Measurements from ENCODE around the gene SLC8A3.

Gene SLC8A3

DNA sequence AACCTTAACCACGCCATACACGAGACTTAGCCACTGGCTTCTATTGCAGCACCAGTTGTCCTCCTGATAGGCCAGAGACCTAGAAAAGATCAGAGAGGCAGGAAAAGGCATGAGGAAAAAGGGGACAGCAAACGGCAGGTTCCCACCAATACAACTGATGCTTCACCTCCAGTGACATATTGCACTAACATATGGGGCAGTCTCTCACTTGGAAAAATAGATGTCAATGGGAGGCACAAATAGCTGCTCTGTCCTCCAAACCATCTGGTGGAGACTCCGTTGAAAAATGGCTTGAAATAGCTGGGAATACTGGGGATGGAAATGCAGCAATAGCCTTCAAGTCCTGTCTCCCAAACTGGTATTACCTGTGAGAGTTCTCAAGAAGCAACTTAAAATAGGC is 20.3 kb downstream of the SLC8A3 start:
- Histone ChIP-seq H3K4me2 (ENCODE audit: low read length) (no peak overlapping the region), H3K4ac (ENCODE audit: low read depth, low read length) (no peak overlapping the region), H4K12ac (ENCODE audit: low read depth, low read length) (no peak overlapping the region), H2BK120ac (ENCODE audit: insufficient read depth, low read length, poor library complexity) (no peak overlapping the region), H3K79me1 (ENCODE audit: low read length) (no peaks in the 10 kb centered on the region), H4K8ac (ENCODE audit: low read depth, low read length) (no peak overlapping the region), H4K91ac (ENCODE audit: low read depth, low read length) (no peak overlapping the region), H3K27ac (ENCODE audit: low read depth, low read length) (no peak overlapping the region), H3K36me3 (ENCODE audit: control insufficient read depth in 1 of 2, insufficient read depth in 2 of 2, low read length in 2 of 2) (no peaks in the 10 kb centered on the region), H3K79me2 (ENCODE audit: control insufficient read depth, insufficient read depth, low read length, poor library complexity) (no peaks in the 10 kb centered on the region), H2AFZ (ENCODE audit: insufficient read depth, low read length, poor library complexity) (no peak overlapping the region), H3K23ac (ENCODE audit: low read length) (no peak overlapping the region), H3K18ac (ENCODE audit: low read length) (no peak overlapping the region), H3K27me3 (ENCODE audit: insufficient read depth, low read length) (no peaks in the 10 kb centered on the region), H3K9me3 (ENCODE audit: insufficient read depth, low read depth, low read length) (peaks cover 6% of the 10 kb centered on the region), H3K4me3 (ENCODE audit: low read depth, low read length) (no peak overlapping the region), H2AK5ac (ENCODE audit: low read length) (no peak overlapping the region), H3K14ac (ENCODE audit: low read length) (no peak overlapping the region), H2BK12ac (ENCODE audit: low read length) (no peak overlapping the region), H3K9ac (ENCODE audit: low read length) (no peak overlapping the region), H3K4me1 (ENCODE audit: control insufficient read depth in 1 of 2, insufficient read depth in 2 of 2, low read length in 2 of 2) (no peaks in the 10 kb centered on the region), H2BK5ac (ENCODE audit: low read depth, low read length, poor library complexity) (no peak overlapping the region)
- no CpG with 5 or more reads among the region's 4 CpGs for WGBS (ENCODE audit: extremely low coverage, insufficient coverage, insufficient read length)
- DNase-seq, result no peak

DNA sequence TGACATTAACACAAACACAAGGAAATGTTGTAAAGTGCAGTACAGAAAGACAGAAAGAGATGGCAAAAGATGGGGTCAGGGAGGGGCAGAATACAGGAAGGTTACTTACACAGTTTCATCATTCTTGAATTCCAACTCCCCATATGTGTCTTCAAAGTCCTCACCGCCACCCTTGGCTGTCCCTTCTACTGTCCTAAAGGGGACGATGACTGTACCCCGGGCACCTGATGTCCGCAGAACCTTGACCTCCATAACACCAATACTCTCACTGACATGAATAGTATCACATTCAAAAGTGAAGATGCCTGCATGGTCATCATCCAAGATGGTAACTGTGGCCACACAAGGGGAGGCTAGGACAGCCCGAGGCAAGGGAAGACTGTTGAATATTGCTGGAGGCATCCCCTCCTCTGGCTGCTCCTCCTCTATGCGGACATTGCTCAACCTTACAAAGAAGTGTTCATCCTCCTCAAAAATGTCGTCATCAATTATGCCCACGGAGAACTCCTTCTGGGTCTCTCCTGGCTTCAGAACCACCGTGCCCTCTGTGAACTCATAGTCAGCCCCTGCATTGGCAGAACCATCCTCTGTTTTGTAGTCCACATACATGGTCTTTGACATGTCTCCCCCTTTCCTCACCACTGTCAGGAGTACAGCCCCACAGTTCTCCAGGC is 22.1 kb downstream of the SLC8A3 start:
- H3K79me1 ChIP-seq (ENCODE audit: low read length), result no peaks in the 10 kb centered on the region
- no CpG with 5 or more reads among the region's 9 CpGs for WGBS (ENCODE audit: extremely low coverage, insufficient coverage, insufficient read length)

DNA sequence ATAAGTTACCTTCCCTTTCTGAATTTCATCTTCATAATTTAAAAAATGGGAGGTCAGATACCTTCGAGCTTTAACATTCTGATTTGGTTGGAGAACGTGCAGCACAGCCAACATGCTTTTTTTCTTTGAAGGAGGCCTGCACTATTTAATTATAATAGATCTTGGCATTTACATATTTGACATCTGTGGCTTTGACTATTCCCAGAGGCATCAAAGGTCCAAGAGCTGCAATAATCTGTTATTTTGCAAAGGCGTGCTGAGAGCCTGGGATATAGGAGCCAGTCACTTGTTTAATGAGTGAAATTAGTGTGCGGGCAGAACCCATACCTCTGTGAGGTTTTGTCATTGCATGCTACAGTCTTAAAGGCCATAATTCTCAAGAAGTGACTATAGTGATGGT is 26.4 kb downstream of the SLC8A3 start:
- H2AFZ ChIP-seq (ENCODE audit: insufficient read depth, low read length, poor library complexity), result no peak overlapping the region
- no peak overlapping the region for H3K9ac ChIP-seq (ENCODE audit: low read length)
- no peaks in the 10 kb centered on the region for H3K9me3 ChIP-seq (ENCODE audit: insufficient read depth, low read depth, low read length)
- H3K27me3 ChIP-seq (ENCODE audit: insufficient read depth, low read length), result no peaks in the 10 kb centered on the region
- no peak overlapping the region for H4K8ac ChIP-seq (ENCODE audit: low read depth, low read length)
- H3K4me2 ChIP-seq (ENCODE audit: low read length), result no peak overlapping the region
- H3K79me2 ChIP-seq (ENCODE audit: control insufficient read depth, insufficient read depth, low read length, poor library complexity), result no peaks in the 10 kb centered on the region
- no peak overlapping the region for H3K4ac ChIP-seq (ENCODE audit: low read depth, low read length)
- no peak overlapping the region for H4K12ac ChIP-seq (ENCODE audit: low read depth, low read length)
- no peak overlapping the region for H2AK5ac ChIP-seq (ENCODE audit: low read length)
- H3K4me1 ChIP-seq (ENCODE audit: control insufficient read depth in 1 of 2, insufficient read depth in 2 of 2, low read length in 2 of 2), result no peaks in the 10 kb centered on the region
- H3K23ac ChIP-seq (ENCODE audit: low read length), result no peak overlapping the region
- no peak overlapping the region for H2BK5ac ChIP-seq (ENCODE audit: low read depth, low read length, poor library complexity)
- no peak overlapping the region for H3K18ac ChIP-seq (ENCODE audit: low read length)
- no peak for DNase-seq
- no peak overlapping the region for H4K91ac ChIP-seq (ENCODE audit: low read depth, low read length)
- no peaks in the 10 kb centered on the region for H3K79me1 ChIP-seq (ENCODE audit: low read length)
- H3K4me3 ChIP-seq (ENCODE audit: low read depth, low read length), result no peak overlapping the region
- no CpG with 5 or more reads among the region's 4 CpGs for WGBS (ENCODE audit: extremely low coverage, insufficient coverage, insufficient read length)
- no peak overlapping the region for H2BK120ac ChIP-seq (ENCODE audit: insufficient read depth, low read length, poor library complexity)
- H3K27ac ChIP-seq (ENCODE audit: low read depth, low read length), result no peak overlapping the region
- no peak overlapping the region for H3K14ac ChIP-seq (ENCODE audit: low read length)
- no peak overlapping the region for H2BK12ac ChIP-seq (ENCODE audit: low read length)
- H3K36me3 ChIP-seq (ENCODE audit: control insufficient read depth in 1 of 2, insufficient read depth in 2 of 2, low read length in 2 of 2), result no peaks in the 10 kb centered on the region

More for the DNA sequence above, 22.1 kb downstream of the SLC8A3 start:
- H3K79me2 ChIP-seq (ENCODE audit: control insufficient read depth, insufficient read depth, low read length, poor library complexity), result no peaks in the 10 kb centered on the region
- no peak overlapping the region for H4K8ac ChIP-seq (ENCODE audit: low read depth, low read length)
- H3K9ac ChIP-seq (ENCODE audit: low read length), result no peak overlapping the region
- H2AFZ ChIP-seq (ENCODE audit: insufficient read depth, low read length, poor library complexity), result no peak overlapping the region
- no peak overlapping the region for H2BK120ac ChIP-seq (ENCODE audit: insufficient read depth, low read length, poor library complexity)
- no peak overlapping the region for H2AK5ac ChIP-seq (ENCODE audit: low read length)
- H3K4me2 ChIP-seq (ENCODE audit: low read length), result no peak overlapping the region
- H4K12ac ChIP-seq (ENCODE audit: low read depth, low read length), result no peak overlapping the region
- no peak for DNase-seq
- H3K4me1 ChIP-seq (ENCODE audit: control insufficient read depth in 1 of 2, insufficient read depth in 2 of 2, low read length in 2 of 2), result no peaks in the 10 kb centered on the region
- H3K18ac ChIP-seq (ENCODE audit: low read length), result no peak overlapping the region
- H3K27me3 ChIP-seq (ENCODE audit: insufficient read depth, low read length), result no peaks in the 10 kb centered on the region
- peaks cover 6% of the 10 kb centered on the region for H3K9me3 ChIP-seq (ENCODE audit: insufficient read depth, low read depth, low read length)
- H2BK12ac ChIP-seq (ENCODE audit: low read length), result no peak overlapping the region
- no peaks in the 10 kb centered on the region for H3K36me3 ChIP-seq (ENCODE audit: control insufficient read depth in 1 of 2, insufficient read depth in 2 of 2, low read length in 2 of 2)
- no peak overlapping the region for H4K91ac ChIP-seq (ENCODE audit: low read depth, low read length)
- no peak overlapping the region for H3K23ac ChIP-seq (ENCODE audit: low read length)
- no peak overlapping the region for H3K27ac ChIP-seq (ENCODE audit: low read depth, low read length)
- no peak overlapping the region for H3K4ac ChIP-seq (ENCODE audit: low read depth, low read length)
- no peak overlapping the region for H3K14ac ChIP-seq (ENCODE audit: low read length)
- H3K4me3 ChIP-seq (ENCODE audit: low read depth, low read length), result no peak overlapping the region
- no peak overlapping the region for H2BK5ac ChIP-seq (ENCODE audit: low read depth, low read length, poor library complexity)

DNA sequence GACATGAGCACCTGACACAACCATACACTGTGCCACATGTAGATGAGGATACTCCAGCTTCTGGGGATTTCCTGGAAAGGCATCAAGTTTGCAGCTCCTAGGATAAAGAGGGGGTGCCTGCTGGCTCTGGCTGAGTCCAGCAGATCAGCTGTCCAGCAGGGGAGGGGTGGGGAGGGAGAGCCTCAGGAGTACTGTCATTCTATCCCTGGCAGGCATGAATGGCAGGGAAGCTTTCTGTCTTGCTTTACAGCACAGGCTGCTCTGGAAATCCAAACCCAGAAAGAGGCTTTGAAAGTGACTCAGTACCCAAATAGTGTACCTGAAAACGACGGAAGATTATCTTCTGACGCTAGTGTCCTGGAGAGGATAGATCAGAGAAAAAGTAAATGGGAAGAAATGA is 32.2 kb downstream of the SLC8A3 start:
- no peak overlapping the region for H3K4me3 ChIP-seq (ENCODE audit: low read depth, low read length)
- no peak overlapping the region for H4K91ac ChIP-seq (ENCODE audit: low read depth, low read length)
- no peaks in the 10 kb centered on the region for H3K4me1 ChIP-seq (ENCODE audit: control insufficient read depth in 1 of 2, insufficient read depth in 2 of 2, low read length in 2 of 2)
- H3K23ac ChIP-seq (ENCODE audit: low read length), result no peak overlapping the region
- WGBS (ENCODE audit: extremely low coverage, insufficient coverage, insufficient read length), result no CpG with 5 or more reads among the region's 3 CpGs
- DNase-seq, result no peak
- H2AK5ac ChIP-seq (ENCODE audit: low read length), result no peak overlapping the region
- no peak overlapping the region for H3K18ac ChIP-seq (ENCODE audit: low read length)
- H2BK120ac ChIP-seq (ENCODE audit: insufficient read depth, low read length, poor library complexity), result no peak overlapping the region
- H4K12ac ChIP-seq (ENCODE audit: low read depth, low read length), result no peak overlapping the region
- H2AFZ ChIP-seq (ENCODE audit: insufficient read depth, low read length, poor library complexity), result no peak overlapping the region
- H4K8ac ChIP-seq (ENCODE audit: low read depth, low read length), result no peak overlapping the region
- no peak overlapping the region for H3K27ac ChIP-seq (ENCODE audit: low read depth, low read length)
- H3K9ac ChIP-seq (ENCODE audit: low read length), result no peak overlapping the region
- H3K79me2 ChIP-seq (ENCODE audit: control insufficient read depth, insufficient read depth, low read length, poor library complexity), result no peaks in the 10 kb centered on the region
- no peak overlapping the region for H3K14ac ChIP-seq (ENCODE audit: low read length)
- H2BK12ac ChIP-seq (ENCODE audit: low read length), result no peak overlapping the region
- no peaks in the 10 kb centered on the region for H3K27me3 ChIP-seq (ENCODE audit: insufficient read depth, low read length)
- no peaks in the 10 kb centered on the region for H3K79me1 ChIP-seq (ENCODE audit: low read length)
- no peak overlapping the region for H3K4ac ChIP-seq (ENCODE audit: low read depth, low read length)
- H3K9me3 ChIP-seq (ENCODE audit: insufficient read depth, low read depth, low read length), result peaks cover 2% of the 10 kb centered on the region
- no peaks in the 10 kb centered on the region for H3K36me3 ChIP-seq (ENCODE audit: control insufficient read depth in 1 of 2, insufficient read depth in 2 of 2, low read length in 2 of 2)
- no peak overlapping the region for H2BK5ac ChIP-seq (ENCODE audit: low read depth, low read length, poor library complexity)
- no peak overlapping the region for H3K4me2 ChIP-seq (ENCODE audit: low read length)
